ENCODE results near the gene SNX21.

Gene SNX21

DNA sequence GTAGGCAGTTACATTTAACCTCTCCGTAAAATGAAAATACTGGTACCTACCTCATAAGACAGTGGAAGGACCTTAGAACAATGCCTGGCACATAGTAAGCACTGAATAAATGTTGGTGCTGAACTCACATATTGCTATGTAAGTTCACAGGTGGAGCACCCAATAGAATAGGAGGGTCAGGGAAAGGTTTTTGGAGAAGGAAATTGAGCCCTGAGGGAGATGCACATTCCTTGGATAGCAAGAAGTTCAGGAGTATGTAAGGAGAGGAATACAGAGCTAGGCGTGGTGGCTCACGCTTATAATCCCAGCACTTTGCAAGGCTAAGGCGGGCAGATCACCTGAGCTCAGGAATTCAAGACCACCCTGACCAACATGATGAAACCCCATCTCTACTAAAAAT is 14.1 kb upstream of the SNX21 start:
- Histone ChIP-seq H3K4me2 (ENCODE audit: insufficient read depth, low read length) (no peak overlapping the region), H3K79me2 (ENCODE audit: insufficient read depth, low read length) (peaks cover 2% of the 10 kb centered on the region), H3K4me3 (ENCODE audit: low read depth in 1 of 2, low read length in 2 of 2) (no peak overlapping the region), H3K27me3 (ENCODE audit: insufficient read depth, low read length, poor library complexity) (peaks cover 4% of the 10 kb centered on the region), H4K20me1 (ENCODE audit: insufficient read depth, low read length) (peaks cover 11% of the 10 kb centered on the region; the same call in 1 of the 2 replicates), H3K27ac (ENCODE audit: low read length) (no peak overlapping the region), H3K36me3 (ENCODE audit: insufficient read depth, low read length) (peaks cover 19% of the 10 kb centered on the region), H3K9me3 (ENCODE audit: insufficient read depth, low read length, severe bottlenecking) (no peaks in the 10 kb centered on the region), H3K9ac (ENCODE audit: low read depth, low read length) (no peak overlapping the region), H2AFZ (ENCODE audit: low read depth, low read length) (no peak overlapping the region), H3K4me1 (ENCODE audit: insufficient read depth, low read length) (peaks cover 10% of the 10 kb centered on the region)
- ATAC-seq (ENCODE audit: insufficient read depth, low read depth) (no peak), DNase-seq (no peak)
- TF ChIP-seq EZH2 (IDR thresholded peaks at IDR 0.05; ENCODE audit: borderline replicate concordance, low read depth, low read length, severe bottlenecking): no peak
- TF ChIP-seq, protein P1, sequence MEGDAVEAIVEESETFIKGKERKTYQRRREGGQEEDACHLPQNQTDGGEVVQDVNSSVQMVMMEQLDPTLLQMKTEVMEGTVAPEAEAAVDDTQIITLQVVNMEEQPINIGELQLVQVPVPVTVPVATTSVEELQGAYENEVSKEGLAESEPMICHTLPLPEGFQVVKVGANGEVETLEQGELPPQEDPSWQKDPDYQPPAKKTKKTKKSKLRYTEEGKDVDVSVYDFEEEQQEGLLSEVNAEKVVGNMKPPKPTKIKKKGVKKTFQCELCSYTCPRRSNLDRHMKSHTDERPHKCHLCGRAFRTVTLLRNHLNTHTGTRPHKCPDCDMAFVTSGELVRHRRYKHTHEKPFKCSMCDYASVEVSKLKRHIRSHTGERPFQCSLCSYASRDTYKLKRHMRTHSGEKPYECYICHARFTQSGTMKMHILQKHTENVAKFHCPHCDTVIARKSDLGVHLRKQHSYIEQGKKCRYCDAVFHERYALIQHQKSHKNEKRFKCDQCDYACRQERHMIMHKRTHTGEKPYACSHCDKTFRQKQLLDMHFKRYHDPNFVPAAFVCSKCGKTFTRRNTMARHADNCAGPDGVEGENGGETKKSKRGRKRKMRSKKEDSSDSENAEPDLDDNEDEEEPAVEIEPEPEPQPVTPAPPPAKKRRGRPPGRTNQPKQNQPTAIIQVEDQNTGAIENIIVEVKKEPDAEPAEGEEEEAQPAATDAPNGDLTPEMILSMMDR (IDR thresholded peaks at IDR 0.05; ENCODE audit: borderline replicate concordance, extremely low read depth, low read length, poor library complexity, severe bottlenecking): no peak

- Histone ChIP-seq H3K9ac (ENCODE audit: low read depth, low read length) (no peak overlapping the region), H3K4me2 (ENCODE audit: insufficient read depth, low read length) (no peak overlapping the region), H3K9me3 (ENCODE audit: insufficient read depth, low read length, severe bottlenecking) (no peaks in the 10 kb centered on the region), H3K36me3 (ENCODE audit: insufficient read depth, low read length) (no peaks in the 10 kb centered on the region), H3K27ac (ENCODE audit: low read length) (no peak overlapping the region), H3K79me2 (ENCODE audit: insufficient read depth, low read length) (no peaks in the 10 kb centered on the region), H3K4me3 (ENCODE audit: low read depth in 1 of 2, low read length in 2 of 2) (no peak overlapping the region), H2AFZ (ENCODE audit: low read depth, low read length) (no peak overlapping the region), H3K27me3 (ENCODE audit: insufficient read depth, low read length, poor library complexity) (peaks cover 4% of the 10 kb centered on the region), H3K4me1 (ENCODE audit: insufficient read depth, low read length) (no peaks in the 10 kb centered on the region), H4K20me1 (ENCODE audit: insufficient read depth, low read length) (no peaks in the 10 kb centered on the region)
- TF ChIP-seq, protein P1 (IDR thresholded peaks at IDR 0.05; ENCODE audit: borderline replicate concordance, extremely low read depth, low read length, poor library complexity, severe bottlenecking): no peak
- no peak for TF ChIP-seq EZH2 (IDR thresholded peaks at IDR 0.05; ENCODE audit: borderline replicate concordance, low read depth, low read length, severe bottlenecking)
- ATAC-seq (ENCODE audit: insufficient read depth, low read depth): no peak
- no peak for DNase-seq
These were observed 11.7 kb upstream of the SNX21 start for GRCh38 chr20:45821947-45822346.

- H3K4me2 ChIP-seq (ENCODE audit: insufficient read depth, low read length): no peak overlapping the region
- peaks cover 4% of the 10 kb centered on the region for H3K27me3 ChIP-seq (ENCODE audit: insufficient read depth, low read length, poor library complexity)
- H3K79me2 ChIP-seq (ENCODE audit: insufficient read depth, low read length): no peaks in the 10 kb centered on the region
- no peak overlapping the region for H3K4me3 ChIP-seq (ENCODE audit: low read depth in 1 of 2, low read length in 2 of 2)
- H4K20me1 ChIP-seq (ENCODE audit: insufficient read depth, low read length): no peaks in the 10 kb centered on the region
- DNase-seq (no peak), ATAC-seq (ENCODE audit: insufficient read depth, low read depth) (no peak; the same call in 1 of the 3 replicates)
- TF ChIP-seq, protein P1 (IDR thresholded peaks at IDR 0.05; ENCODE audit: borderline replicate concordance, extremely low read depth, low read length, poor library complexity, severe bottlenecking): no peak
- TF ChIP-seq EZH2 (IDR thresholded peaks at IDR 0.05; ENCODE audit: borderline replicate concordance, low read depth, low read length, severe bottlenecking): no peak
- H3K9me3 ChIP-seq (ENCODE audit: insufficient read depth, low read length, severe bottlenecking): no peaks in the 10 kb centered on the region
- no peaks in the 10 kb centered on the region for H3K4me1 ChIP-seq (ENCODE audit: insufficient read depth, low read length)
- no peak overlapping the region for H2AFZ ChIP-seq (ENCODE audit: low read depth, low read length)
- H3K27ac ChIP-seq (ENCODE audit: low read length): no peak overlapping the region
- H3K36me3 ChIP-seq (ENCODE audit: insufficient read depth, low read length): no peaks in the 10 kb centered on the region
- H3K9ac ChIP-seq (ENCODE audit: low read depth, low read length): no peak overlapping the region
These were observed 10.7 kb upstream of the SNX21 start for GRCh38 chr20:45822857-45823256.
